ENCODE results near the gene MRGPRF.

DNA sequence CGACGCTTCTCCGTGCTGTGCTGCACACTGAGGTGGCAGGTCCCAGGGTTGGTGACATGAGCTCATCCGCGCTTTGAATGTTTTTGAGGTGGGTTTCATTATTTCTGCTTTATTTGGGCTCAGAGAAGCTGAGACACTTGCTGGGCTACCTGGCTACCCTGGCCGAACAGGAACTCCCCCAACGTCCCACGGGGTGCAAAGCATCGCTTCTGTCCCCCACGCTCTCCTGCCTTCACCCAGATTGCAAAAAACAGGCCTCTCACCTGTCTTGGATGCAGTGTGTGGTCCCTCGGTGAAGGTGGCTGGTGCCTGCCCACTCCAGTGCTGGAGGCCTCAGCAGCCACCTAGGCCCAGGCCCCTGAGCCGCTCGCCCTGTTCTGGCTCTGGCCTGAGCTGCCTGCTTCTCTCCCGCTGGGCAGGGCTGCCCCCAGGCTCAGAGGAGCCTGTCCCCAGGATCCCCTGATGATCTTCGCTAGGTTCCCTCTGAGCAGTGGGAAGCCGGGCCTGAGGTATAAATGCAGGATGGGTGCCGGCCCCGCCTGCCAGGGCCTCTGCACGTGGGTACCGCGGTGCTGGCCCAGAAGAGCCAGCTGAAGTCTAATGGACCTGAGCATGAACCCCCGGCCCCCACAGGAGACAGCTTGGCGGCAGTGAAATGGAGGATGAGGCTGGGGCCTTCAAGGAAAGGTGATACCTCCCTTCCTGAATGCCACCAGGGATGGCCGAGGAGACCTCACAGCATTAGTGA lies 16.5 kb downstream of the MRGPRF start:
- TF ChIP-seq POLR2A (IDR thresholded peaks at IDR 0.05) = no peak
- TF ChIP-seq, protein P1, sequence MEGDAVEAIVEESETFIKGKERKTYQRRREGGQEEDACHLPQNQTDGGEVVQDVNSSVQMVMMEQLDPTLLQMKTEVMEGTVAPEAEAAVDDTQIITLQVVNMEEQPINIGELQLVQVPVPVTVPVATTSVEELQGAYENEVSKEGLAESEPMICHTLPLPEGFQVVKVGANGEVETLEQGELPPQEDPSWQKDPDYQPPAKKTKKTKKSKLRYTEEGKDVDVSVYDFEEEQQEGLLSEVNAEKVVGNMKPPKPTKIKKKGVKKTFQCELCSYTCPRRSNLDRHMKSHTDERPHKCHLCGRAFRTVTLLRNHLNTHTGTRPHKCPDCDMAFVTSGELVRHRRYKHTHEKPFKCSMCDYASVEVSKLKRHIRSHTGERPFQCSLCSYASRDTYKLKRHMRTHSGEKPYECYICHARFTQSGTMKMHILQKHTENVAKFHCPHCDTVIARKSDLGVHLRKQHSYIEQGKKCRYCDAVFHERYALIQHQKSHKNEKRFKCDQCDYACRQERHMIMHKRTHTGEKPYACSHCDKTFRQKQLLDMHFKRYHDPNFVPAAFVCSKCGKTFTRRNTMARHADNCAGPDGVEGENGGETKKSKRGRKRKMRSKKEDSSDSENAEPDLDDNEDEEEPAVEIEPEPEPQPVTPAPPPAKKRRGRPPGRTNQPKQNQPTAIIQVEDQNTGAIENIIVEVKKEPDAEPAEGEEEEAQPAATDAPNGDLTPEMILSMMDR (IDR thresholded peaks at IDR 0.05) = no peak
- TF ChIP-seq POLR2AphosphoS5 (IDR thresholded peaks at IDR 0.05) = no peak
